Parathyroid adenoma (tissue), 2 donors: ENCODE results near the gene DZIP3.

Experiments used
- H2AFZ ChIP-seq: fragments of 300-600 bp; sonication (generic); one replicate; pipeline ENCODE4 v1.7.0; 2017; ENCODE audit warnings: antibody characterized with exemption, mild to moderate bottlenecking
- H3K27ac ChIP-seq: fragments of 300-600 bp; sonication (generic); one replicate; pipeline ENCODE4 v1.7.0; 2017
- H3K27me3 ChIP-seq: fragments of 300-600 bp; sonication (generic); one replicate; pipeline ENCODE4 v1.7.0; 2017; ENCODE audit warnings: low read length; ENCODE audit not compliant: control insufficient read depth, insufficient read depth
- H3K36me3 ChIP-seq: fragments of 300-600 bp; sonication (generic); one replicate; pipeline ENCODE4 v1.7.0; 2017; ENCODE audit warnings: low read length; ENCODE audit not compliant: control insufficient read depth, insufficient read depth
- H3K4me1 ChIP-seq: fragments of 300-600 bp; sonication (generic); one replicate; pipeline ENCODE4 v1.7.0; 2017; ENCODE audit warnings: control low read depth
- H3K4me2 ChIP-seq: fragments of 300-600 bp; sonication (generic); one replicate; pipeline ENCODE4 v1.7.0; 2017; ENCODE audit warnings: low read length
- H3K4me3 ChIP-seq: fragments of 300-600 bp; sonication (generic); one replicate; pipeline ENCODE4 v1.7.0; 2017; ENCODE audit warnings: low read depth, low read length
- H3K79me2 ChIP-seq: fragments of 300-600 bp; sonication (generic); one replicate; pipeline ENCODE4 v1.7.0; 2017; ENCODE audit warnings: control low read depth
- H3K9ac ChIP-seq: fragments of 300-600 bp; sonication (generic); one replicate; pipeline ENCODE4 v1.7.0; 2017; ENCODE audit warnings: mild to moderate bottlenecking
- H3K9me3 ChIP-seq: fragments of 300-600 bp; sonication (generic); one replicate; pipeline ENCODE4 v1.7.0; 2017; ENCODE audit warnings: low read length; ENCODE audit not compliant: control insufficient read depth
- CTCF ChIP-seq: fragments of 300-600 bp; sonication (generic); IDR thresholded peaks from one replicate; pipeline ENCODE4 v1.7.0; 2017; ENCODE audit warnings: antibody characterized with exemption, mild to moderate bottlenecking
- donor health status: primary hyperparathyroidism.

The DZIP3 gene

GRCh38 chr3:108595321-108595720 lies 5.8 kb downstream of the DZIP3 start:
- peaks cover 7% of the 10 kb centered on the region for H3K4me1 ChIP-seq
- no peak overlapping the region for H3K27ac ChIP-seq
- H3K27me3 ChIP-seq = no peaks in the 10 kb centered on the region
- no peak overlapping the region for H2AFZ ChIP-seq
- TF ChIP-seq CTCF = no peak
- H3K4me2 ChIP-seq = no peak overlapping the region
- H3K9me3 ChIP-seq = no peaks in the 10 kb centered on the region
- H3K36me3 ChIP-seq = no peaks in the 10 kb centered on the region
- H3K9ac ChIP-seq = no peak overlapping the region
- no peak overlapping the region for H3K4me3 ChIP-seq
- H3K79me2 ChIP-seq = no peaks in the 10 kb centered on the region

GRCh38 chr3:108598375-108598774 lies 8.9 kb downstream of the DZIP3 start:
- TF ChIP-seq CTCF = no peak

GRCh38 chr3:108599677-108600409 lies 10.3 kb downstream of the DZIP3 start:
- H3K27me3 ChIP-seq = no peaks in the 10 kb centered on the region
- no peak overlapping the region for H3K27ac ChIP-seq
- H3K9ac ChIP-seq = no peak overlapping the region
- no peaks in the 10 kb centered on the region for H3K9me3 ChIP-seq
- no peak overlapping the region for H2AFZ ChIP-seq
- no peaks in the 10 kb centered on the region for H3K36me3 ChIP-seq
- TF ChIP-seq CTCF = no peak
- no peak overlapping the region for H3K4me2 ChIP-seq
- H3K4me3 ChIP-seq = no peak overlapping the region
- H3K79me2 ChIP-seq = no peaks in the 10 kb centered on the region
- H3K4me1 ChIP-seq = peaks cover 3% of the 10 kb centered on the region

More at GRCh38 chr3:108598375-108598774, 8.9 kb downstream of the DZIP3 start:
- Histone ChIP-seq H3K4me3 (no peak overlapping the region), H3K4me1 (peaks cover 3% of the 10 kb centered on the region), H3K36me3 (no peaks in the 10 kb centered on the region), H2AFZ (no peak overlapping the region), H3K79me2 (no peaks in the 10 kb centered on the region), H3K9me3 (no peaks in the 10 kb centered on the region), H3K27ac (no peak overlapping the region), H3K4me2 (no peak overlapping the region), H3K9ac (no peak overlapping the region), H3K27me3 (no peaks in the 10 kb centered on the region)

GRCh38 chr3:108602249-108602934 lies 12.9 kb downstream of the DZIP3 start:
- H2AFZ ChIP-seq = peak overlapping the region; percentile 57
- H3K9ac ChIP-seq = no peak overlapping the region
- H3K36me3 ChIP-seq = no peaks in the 10 kb centered on the region
- H3K9me3 ChIP-seq = no peaks in the 10 kb centered on the region
- no peak for TF ChIP-seq CTCF
- peak overlapping the region; percentile 30 for H3K4me2 ChIP-seq
- peak overlapping the region; percentile 5 for H3K27ac ChIP-seq
- no peaks in the 10 kb centered on the region for H3K79me2 ChIP-seq
- H3K4me1 ChIP-seq = peaks cover 3% of the 10 kb centered on the region
- H3K4me3 ChIP-seq = no peak overlapping the region
- H3K27me3 ChIP-seq = no peaks in the 10 kb centered on the region
